K562 (cell line): ENCODE measurements around the gene NDOR1. TPM values are rescaled to one million over a fixed set of nuclear protein-coding genes. Genes with fewer than 3 reads are reported as not detected.

Source experiments
- CHAMP1 ChIP-seq: fragments of 450-650 bp; IDR thresholded peaks from 2 replicates; pipeline ENCODE4 v1.6.1; 2016; ENCODE audit warnings: mild to moderate bottlenecking
- E2F1 ChIP-seq: sonication (generic); formaldehyde crosslinking; IDR thresholded peaks from 2 replicates; pipeline ENCODE4 v1.8.1; 2023; ENCODE audit warnings: mild to moderate bottlenecking, missing genetic modification reagents, moderate library complexity
- ESRRB ChIP-seq: fragments of 250-450 bp; sonication (Bioruptor Pico); IDR thresholded peaks from 2 replicates; pipeline ENCODE4 v1.5.0; 2020; ENCODE audit warnings: mild to moderate bottlenecking, moderate library complexity, borderline replicate concordance
- GATAD2B ChIP-seq: fragments of 450-650 bp; IDR thresholded peaks from 2 replicates; pipeline ENCODE4 v1.6.1; 2017; ENCODE audit warnings: mild to moderate bottlenecking, borderline replicate concordance
- ID3 ChIP-seq, 2 experiments: fragments of 250-450 bp in 1 of 2; fragments of 450-650 bp in 1 of 2; sonication (Bioruptor Pico) in 1 of 2; IDR thresholded peaks; 2 replicates each; pipeline versions ENCODE4 v1.6.1 to v1.8.0; 2016 to 2021; ENCODE audit warnings: mild to moderate bottlenecking in 2 of 2, moderate library complexity in 2 of 2, missing compliant biosample characterization in 1 of 2, missing genetic modification characterization in 1 of 2
- RBM14 ChIP-seq: fragments of 200-400 bp; formaldehyde crosslinking; IDR thresholded peaks from 2 replicates; pipeline ENCODE4 v1.6.1; 2018; ENCODE audit warnings: low read depth, mild to moderate bottlenecking, low read length, moderate library complexity, borderline replicate concordance; ENCODE audit not compliant: insufficient read depth
- RBM22 ChIP-seq: fragments of 200-400 bp; formaldehyde crosslinking; IDR thresholded peaks from 2 replicates; pipeline ENCODE4 v1.6.1; 2018; ENCODE audit warnings: low read length, low read depth; ENCODE audit not compliant: poor library complexity, severe bottlenecking
- STAT6 ChIP-seq: sonication (generic); formaldehyde crosslinking; IDR thresholded peaks from 2 replicates; pipeline ENCODE4 v1.8.1; 2023; ENCODE audit warnings: mild to moderate bottlenecking, missing genetic modification reagents
- TFAP4 ChIP-seq: sonication (generic); formaldehyde crosslinking; IDR thresholded peaks from 2 replicates; pipeline ENCODE4 v1.8.0; 2022; ENCODE audit warnings: missing genetic modification reagents, mild to moderate bottlenecking, moderate library complexity, borderline replicate concordance
- TFE3 ChIP-seq: fragments of 450-650 bp; formaldehyde crosslinking; IDR thresholded peaks from 2 replicates; pipeline ENCODE4 v1.4.0; 2020; ENCODE audit warnings: mild to moderate bottlenecking, mixed read lengths
- TOE1 ChIP-seq, 2 experiments: fragments of 450-650 bp in 1 of 2; sonication (generic) in 1 of 2; formaldehyde crosslinking in 1 of 2; IDR thresholded peaks; 2 replicates each; pipeline versions ENCODE4 v1.7.1 to v1.8.0; 2016 to 2022; ENCODE audit warnings: borderline replicate concordance in 2 of 2, mild to moderate bottlenecking in 2 of 2, antibody characterized with exemption in 1 of 2, inconsistent platforms in 1 of 2, low read depth in 1 of 2, missing genetic modification reagents in 1 of 2, moderate library complexity in 1 of 2
- USF1 ChIP-seq: sonication (generic); formaldehyde crosslinking; IDR thresholded peaks from 2 replicates; pipeline ENCODE4 v1.9.0; 2022; ENCODE audit warnings: mild to moderate bottlenecking, missing genetic modification reagents
- ZNF124 ChIP-seq: sonication (generic); formaldehyde crosslinking; IDR thresholded peaks from 2 replicates; pipeline ENCODE4 v1.8.1; 2022; ENCODE audit warnings: missing genetic modification reagents
- polyA plus RNA-seq, 8 experiments: library from polyadenylated mRNA; depleted of rRNA in 4 of 8; stranded (reverse) in 5 of 8; unstranded in 3 of 8; fragments of >200 nt; fragmentation: Nextera tagmentation in 2 of 8; fragmentation: Illumina TruSeq in 1 of 8; extraction: Ambion mirVana in 2 of 8; extraction: Trizol in 1 of 8; gene quantifications; 2 replicates each; pipeline versions ENCODE4 v1.2.1 to v1.2.3, GENCODE V29; 2011 to 2014; ENCODE audit warnings: inconsistent platforms in 1 of 8, missing spikeins in 1 of 8
- total RNA-seq, 7 experiments: library from RNA; depleted of rRNA in 6 of 7; stranded (reverse); fragments of >200 nt in 6 of 7; fragmentation: Illumina TruSeq in 2 of 7; extraction: Trizol in 2 of 7; gene quantifications; 2 replicates each; pipeline versions ENCODE4 v1.2.1 to v1.2.3, GENCODE V29; 2011 to 2021; ENCODE audit warnings: low replicate concordance in 1 of 7

The NDOR1 gene
- total and polyA plus RNA-seq, 9 of the 15 experiments (the other 6 are each of a cell fraction or from before 2014, with no cell fraction given), result 0.06 to 36.9 (median 6.9) TPM

GRCh38 chr9:137244486-137245449 lies 39.3 kb downstream of the NDOR1 start (continued):
- no peak for TF ChIP-seq TFAP4 (CRISPR knock-in tag)
- no peak for TF ChIP-seq ESRRB (CRISPR knock-in tag)
- no peak for TF ChIP-seq TFE3
- TF ChIP-seq RBM14, result no peak
- TF ChIP-seq ID3 (CRISPR knock-in tag; IDR thresholded peaks at IDR 0.05), result no peak
- no peak for TF ChIP-seq ID3 (tag; IDR thresholded peaks at IDR 0.05)
- no peak for TF ChIP-seq TOE1 (IDR thresholded peaks at IDR 0.05; ENCODE audit: borderline replicate concordance)
- TF ChIP-seq TOE1 (CRISPR knock-in tag; IDR thresholded peaks at IDR 0.05; ENCODE audit: borderline replicate concordance, low read depth), result no peak
- TF ChIP-seq ZNF124 (CRISPR knock-in tag), result no peak
- no peak for TF ChIP-seq CHAMP1
- TF ChIP-seq USF1 (CRISPR knock-in tag), result no peak
- TF ChIP-seq RBM22, result peak; percentile 88
- TF ChIP-seq GATAD2B, result no peak
- TF ChIP-seq STAT6 (CRISPR knock-in tag), result no peak
- TF ChIP-seq E2F1 (CRISPR knock-in tag), result peak; percentile 32; the same call in 1 of the 2 replicates
